KOPT-K1 (cell line): ENCODE results near the gene MRPL44.

ENCODE experiments used
- H3K27ac ChIP-seq: fragments of 200-600 bp; sonication (generic); 2 replicates; pipeline ENCODE4 v1.5.1; 2016; ENCODE audit warnings: antibody characterized with exemption, mild to moderate bottlenecking, low read depth, low read length; ENCODE audit not compliant: poor library complexity, severe bottlenecking
- H3K36me3 ChIP-seq: fragments of 200-600 bp; sonication (generic); 2 replicates; pipeline ENCODE4 v1.5.1; 2017; ENCODE audit warnings: antibody characterized with exemption, mild to moderate bottlenecking, low read length, moderate library complexity; ENCODE audit not compliant: insufficient read depth
- H3K9me3 ChIP-seq: fragments of 200-600 bp; sonication (generic); 2 replicates; pipeline ENCODE4 v1.5.1; 2017; ENCODE audit warnings: antibody characterized with exemption, low read length, mild to moderate bottlenecking; ENCODE audit not compliant: insufficient read depth, poor library complexity, severe bottlenecking

Gene MRPL44

GRCh38 chr2:223947711-223948205 is 9.5 kb upstream of the MRPL44 start:
- Histone ChIP-seq H3K27ac (no peak overlapping the region), H3K9me3 (no peaks in the 10 kb centered on the region), H3K36me3 (no peaks in the 10 kb centered on the region)

GRCh38 chr2:223949241-223949840 is 7.9 kb upstream of the MRPL44 start:
- no peak overlapping the region for H3K27ac ChIP-seq
- H3K9me3 ChIP-seq = no peaks in the 10 kb centered on the region
- H3K36me3 ChIP-seq = no peaks in the 10 kb centered on the region

- no peak overlapping the region for H3K27ac ChIP-seq
Measured at GRCh38 chr2:223950448-223951347, 6.6 kb upstream of the MRPL44 start.

GRCh38 chr2:223952280-223952968 is 4.8 kb upstream of the MRPL44 start:
- no peak overlapping the region for H3K27ac ChIP-seq
- no peaks in the 10 kb centered on the region for H3K9me3 ChIP-seq
- H3K36me3 ChIP-seq = no peaks in the 10 kb centered on the region

More at GRCh38 chr2:223950448-223951347, 6.6 kb upstream of the MRPL44 start:
- no peaks in the 10 kb centered on the region for H3K9me3 ChIP-seq
- H3K36me3 ChIP-seq = no peaks in the 10 kb centered on the region

- H3K36me3 ChIP-seq = peaks cover 4% of the 10 kb centered on the region
- H3K27ac ChIP-seq = no peak overlapping the region
- no peaks in the 10 kb centered on the region for H3K9me3 ChIP-seq
Measured at GRCh38 chr2:223954401-223954800, 2.9 kb upstream of the MRPL44 start.

GRCh38 chr2:223956300-223956699 is 963 bp upstream of the MRPL44 start:
- no peak overlapping the region for H3K27ac ChIP-seq
- no peaks in the 10 kb centered on the region for H3K9me3 ChIP-seq
- peaks cover 23% of the 10 kb centered on the region for H3K36me3 ChIP-seq

GRCh38 chr2:223959688-223960087 is 2.4 kb downstream of the MRPL44 start:
- peaks cover 51% of the 10 kb centered on the region for H3K36me3 ChIP-seq
- H3K27ac ChIP-seq = no peak overlapping the region
- H3K9me3 ChIP-seq = no peaks in the 10 kb centered on the region

- no peak overlapping the region for H3K27ac ChIP-seq
- H3K9me3 ChIP-seq = no peaks in the 10 kb centered on the region
- peaks cover 66% of the 10 kb centered on the region for H3K36me3 ChIP-seq
Measured at GRCh38 chr2:223967981-223968380, 10.7 kb downstream of the MRPL44 start.

- Histone ChIP-seq H3K9me3 (no peaks in the 10 kb centered on the region), H3K27ac (no peak overlapping the region), H3K36me3 (peaks cover 54% of the 10 kb centered on the region)
Measured at GRCh38 chr2:223969315-223969714, 12.1 kb downstream of the MRPL44 start.

- no peak overlapping the region for H3K27ac ChIP-seq
- no peaks in the 10 kb centered on the region for H3K9me3 ChIP-seq
- H3K36me3 ChIP-seq = peaks cover 48% of the 10 kb centered on the region
Measured at GRCh38 chr2:223969856-223970255, 12.6 kb downstream of the MRPL44 start.

GRCh38 chr2:223970343-223971128 is 13.3 kb downstream of the MRPL44 start:
- H3K36me3 ChIP-seq = peaks cover 41% of the 10 kb centered on the region

GRCh38 chr2:223971731-223972130 is 14.5 kb downstream of the MRPL44 start:
- no peak overlapping the region for H3K27ac ChIP-seq
- H3K36me3 ChIP-seq = peaks cover 29% of the 10 kb centered on the region
- no peaks in the 10 kb centered on the region for H3K9me3 ChIP-seq

More at GRCh38 chr2:223970343-223971128, 13.3 kb downstream of the MRPL44 start:
- Histone ChIP-seq H3K9me3 (no peaks in the 10 kb centered on the region), H3K27ac (no peak overlapping the region)

- H3K36me3 ChIP-seq = peaks cover 20% of the 10 kb centered on the region
- no peaks in the 10 kb centered on the region for H3K9me3 ChIP-seq
- no peak overlapping the region for H3K27ac ChIP-seq
Measured at GRCh38 chr2:223972656-223973102, 15.4 kb downstream of the MRPL44 start.

GRCh38 chr2:223973606-223974005 is 16.3 kb downstream of the MRPL44 start:
- H3K27ac ChIP-seq = no peak overlapping the region
- H3K9me3 ChIP-seq = no peaks in the 10 kb centered on the region
- peaks cover 11% of the 10 kb centered on the region for H3K36me3 ChIP-seq
